HepG2 (cell line): ENCODE results near the gene GLT1D1. TPM values are rescaled to one million over a fixed set of nuclear protein-coding genes. Genes with fewer than 3 reads are reported as not detected.

Experiments used
- ATAC-seq: fragments of 200-7000 bp; cut with Tn5 transposase; 3 replicates; pipeline ENCODE4 v1.9.1; 2020; ENCODE audit warnings: mild to moderate bottlenecking, moderate library complexity
- BruUV-seq: library from RNA; stranded (reverse); fragments of 400-500 nt; replicated peaks from 2 replicates; lab custom pipeline; 2021; lab: Mats Ljungman, UMichigan
- CTCF ChIA-PET: fragments of 300-600 bp; formaldehyde crosslinking; extraction: SDS; loops from one replicate; lab custom pipeline; 2021; ENCODE audit warnings: low total read pairs, inconsistent platforms, low intra/inter-chr PET ratio; lab: Yijun Ruan, JAX
- POLR2A ChIA-PET: fragments of 350-600 bp; sonication (Branson Sonifier 250); formaldehyde crosslinking; loops from one replicate; lab custom pipeline; 2020; ENCODE audit warnings: antibody characterized with exemption, inconsistent platforms; lab: Yijun Ruan, JAX
- DNase-seq: peaks from one replicate; pipeline ENCODE4 v3.0.0-alpha.2; 2015; ENCODE audit warnings: low spot score
- FAIRE-seq: peaks from 3 replicates; lab custom pipeline; 2011; peaks lifted over from hg19 to GRCh38; lab: Jason Lieb, UNC
- H2AFZ ChIP-seq: one replicate; pipeline ENCODE4 v1.6.1; 2011; ENCODE audit warnings: low read length, inconsistent platforms
- H3K27ac ChIP-seq: fragments of 300-600 bp; 3 replicates; pipeline ENCODE4 v1.8.0; 2011; ENCODE audit warnings: mixed run types, mild to moderate bottlenecking, mixed read lengths, low read length, inconsistent platforms; ENCODE audit not compliant: insufficient read depth; ENCODE audit errors: extremely low read length
- H3K27me3 ChIP-seq, 2 experiments: fragments of 200-600 bp in 1 of 2; 2 replicates in 1 of 2; 3 replicates in 1 of 2; pipeline versions ENCODE4 v1.6.0 to v1.8.0; 2011; ENCODE audit warnings: low read length in 2 of 2, mild to moderate bottlenecking in 2 of 2, moderate library complexity in 2 of 2, inconsistent platforms in 1 of 2; ENCODE audit not compliant: insufficient read depth in 2 of 2, control insufficient read depth in 1 of 2
- H3K36me3 ChIP-seq, 2 experiments: fragments of 200-600 bp in 1 of 2; replicated peaks in 1 of 2; 2 replicates in 1 of 2; 3 replicates in 1 of 2; pipeline versions ENCODE4 v1.5.1 to v1.8.0; 2011; ENCODE audit warnings: low read length in 2 of 2, inconsistent platforms in 1 of 2; ENCODE audit not compliant: insufficient read depth in 2 of 2, control insufficient read depth in 1 of 2
- H3K4me1 ChIP-seq: 2 replicates; pipeline ENCODE4 v1.5.1; 2012; ENCODE audit warnings: low read length, inconsistent platforms; ENCODE audit not compliant: insufficient read depth
- H3K4me2 ChIP-seq: 2 replicates; pipeline ENCODE4 v1.6.0; 2011; ENCODE audit warnings: low read depth, low read length, inconsistent platforms
- H3K4me3 ChIP-seq, 3 experiments: fragments of 200-600 bp in 1 of 3; sonication (generic), shearing (Covaris generic) in 1 of 3; replicated peaks in 1 of 3; 2 replicates each; pipeline ENCODE4 v1.5.1; 2011 to 2016; ENCODE audit warnings: low read length in 3 of 3, inconsistent platforms in 2 of 3, low read depth in 2 of 3, mild to moderate bottlenecking in 2 of 3, control low read depth in 1 of 3, mixed read lengths in 1 of 3; ENCODE audit not compliant: insufficient read depth in 1 of 3
- H3K79me2 ChIP-seq: one replicate; pipeline ENCODE4 v1.6.1; 2011; ENCODE audit warnings: low read length, inconsistent platforms; ENCODE audit not compliant: insufficient read depth
- H3K9ac ChIP-seq: 2 replicates; pipeline ENCODE4 v1.6.0; 2011; ENCODE audit warnings: mild to moderate bottlenecking, low read depth, low read length, inconsistent platforms; ENCODE audit not compliant: insufficient read depth
- H3K9me3 ChIP-seq: 2 replicates; pipeline ENCODE4 v1.5.1; 2012; ENCODE audit warnings: mild to moderate bottlenecking, low read length
- H4K20me1 ChIP-seq: 2 replicates; pipeline ENCODE4 v1.6.0; 2011; ENCODE audit warnings: inconsistent platforms, mild to moderate bottlenecking, low read length, moderate library complexity; ENCODE audit not compliant: insufficient read depth
- NFYC ChIP-seq: IDR thresholded peaks from 2 replicates; pipeline ENCODE4 v1.6.1; 2016; ENCODE audit warnings: missing genetic modification reagents, missing compliant biosample characterization
- TCF12 ChIP-seq, 2 experiments: fragments of 450-650 bp in 1 of 2; sonication (generic) in 1 of 2; formaldehyde crosslinking in 1 of 2; IDR thresholded peaks; 2 replicates each; pipeline versions ENCODE4 v1.6.1 to v1.8.0; 2017 to 2022; ENCODE audit warnings: antibody characterized with exemption in 1 of 2, mild to moderate bottlenecking in 1 of 2, missing genetic modification reagents in 1 of 2, moderate library complexity in 1 of 2
- ZFP37 ChIP-seq: sonication (generic); formaldehyde crosslinking; IDR thresholded peaks from 2 replicates; pipeline ENCODE4 v1.4.0; 2020; ENCODE audit warnings: missing genetic modification reagents, borderline replicate concordance
- ZNF136 ChIP-seq: sonication (generic); formaldehyde crosslinking; IDR thresholded peaks from 2 replicates; pipeline ENCODE4 v1.8.1; 2022; ENCODE audit warnings: low read depth, mild to moderate bottlenecking, moderate library complexity, missing genetic modification reagents
- ZNF207 ChIP-seq: fragments of 450-650 bp; IDR thresholded peaks from 2 replicates; pipeline ENCODE4 v1.6.1; 2016; ENCODE audit warnings: antibody characterized with exemption, borderline replicate concordance
- ZNF562 ChIP-seq: sonication (generic); formaldehyde crosslinking; IDR thresholded peaks from 2 replicates; pipeline ENCODE4 v1.8.0; 2022; ENCODE audit warnings: missing genetic modification reagents, borderline replicate concordance
- ZSCAN29 ChIP-seq: sonication (generic); formaldehyde crosslinking; conservative IDR thresholded peaks from 2 replicates; pipeline ENCODE4 v1.4.0; 2020; ENCODE audit warnings: mild to moderate bottlenecking, missing genetic modification reagents
- WGBS: methylation state at CpG from one replicate; pipeline ENCODE4 v1.1.6; 2017; ENCODE audit warnings: low lambda C conversion rate; 5-methylcytosine and 5-hydroxymethylcytosine counted together
- in situ Hi-C: cut with HindIII; loops from 2 replicates; pipeline ENCODE4 v1.10.0; 2017; ENCODE audit warnings: low pct_unique_long_range_greater_than_20kb; ENCODE audit not compliant: extremely low pct_ligation_motif_present
- intact Hi-C: fragments of 100-400 bp; cut with micrococcal nuclease; formaldehyde crosslinking; loops from one replicate; pipeline ENCODE4 v1.10.0; 2022; ENCODE audit not compliant: unreplicated experiment
- polyA plus RNA-seq, 8 experiments: library from polyadenylated mRNA; depleted of rRNA in 3 of 8; stranded (reverse) in 7 of 8; unstranded in 1 of 8; fragments of >200 nt; fragmentation: Illumina TruSeq in 4 of 8; extraction: Trizol in 4 of 8; gene quantifications; 2 replicates each; pipeline versions ENCODE4 v1.2.1 to v1.2.3, GENCODE V29; 2011 to 2016; ENCODE audit warnings: low read depth in 4 of 8, missing spikeins in 1 of 8, mixed read lengths in 1 of 8; ENCODE audit not compliant: insufficient read depth in 1 of 8
- total RNA-seq, 5 experiments: library from RNA; depleted of rRNA; stranded (reverse); fragments of >200 nt; fragmentation: Illumina TruSeq; extraction: Trizol; gene quantifications; 2 replicates each; pipeline ENCODE4 v1.2.3, GENCODE V29; 2016; ENCODE audit warnings: low read depth in 1 of 5
- TF ChIP-seq, protein P1 (sequence below): sonication (generic); formaldehyde crosslinking; IDR thresholded peaks from 2 replicates; pipeline ENCODE4 v1.8.0; 2022; ENCODE audit warnings: missing genetic modification reagents, mild to moderate bottlenecking, moderate library complexity, borderline replicate concordance

The GLT1D1 gene
- total and polyA plus RNA-seq, 2 of the 13 experiments (the other 11 are each of a cell fraction or from before 2014, with no cell fraction given) = 0.09 to 0.17 TPM

DNA sequence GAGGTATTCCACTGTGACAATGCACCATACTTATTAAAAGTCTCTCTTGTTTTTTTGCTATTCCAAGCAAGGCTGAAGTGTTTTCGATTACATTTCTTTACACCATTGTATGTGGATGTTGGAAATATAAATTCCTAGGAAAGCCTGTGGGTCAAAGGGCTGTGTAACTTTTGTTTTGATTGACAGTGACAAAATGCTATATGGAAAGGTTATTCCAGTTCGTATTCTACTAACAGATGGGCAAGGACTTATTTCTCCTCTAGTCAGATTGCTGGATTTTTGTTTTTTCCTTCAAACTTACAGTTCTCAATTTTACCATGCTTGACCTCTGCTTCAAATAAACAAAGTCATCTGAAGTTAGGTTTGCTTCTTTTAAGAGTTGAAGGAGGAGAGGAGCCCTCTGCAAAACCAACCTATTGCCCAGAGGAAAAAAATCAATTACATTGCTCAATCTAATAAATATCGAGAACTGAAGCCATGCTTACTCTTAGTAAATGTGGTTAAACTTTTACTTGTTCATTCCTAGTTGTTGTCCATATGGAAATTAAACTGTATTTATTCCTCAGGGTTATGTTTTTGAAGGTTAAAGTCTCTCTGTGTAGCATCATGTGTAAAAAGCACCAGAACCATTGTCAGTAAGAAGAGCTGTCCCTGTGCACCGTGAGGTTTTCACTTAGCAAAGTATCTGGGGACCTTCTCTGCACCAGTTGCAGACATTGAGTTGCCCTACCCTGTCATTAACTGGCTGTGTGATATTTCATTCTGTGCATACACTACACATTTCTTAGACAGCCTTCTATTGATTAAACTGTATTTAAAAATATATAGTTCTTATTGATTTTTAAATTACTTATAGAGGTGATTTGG, 26.9 kb downstream of the GLT1D1 start:
- BruUV-seq = no TSS peak

More for the DNA sequence above, 26.9 kb downstream of the GLT1D1 start:
- H3K4me1 ChIP-seq = no peaks in the 10 kb centered on the region
- H3K27ac ChIP-seq = no peak overlapping the region
- no peak overlapping the region for H3K9ac ChIP-seq
- H3K36me3 ChIP-seq = no peaks in the 10 kb centered on the region
- H3K4me2 ChIP-seq = no peak overlapping the region
- no peak for FAIRE-seq
- no peak for ATAC-seq
- 3% methylated on average over 4 of the region's 4 CpGs for WGBS
- no peak overlapping the region for H3K4me3 ChIP-seq
- no peaks in the 10 kb centered on the region for H3K27me3 ChIP-seq
- no peaks in the 10 kb centered on the region for H3K79me2 ChIP-seq
- no peaks in the 10 kb centered on the region for H4K20me1 ChIP-seq
- no peak for DNase-seq
- no peak overlapping the region for H2AFZ ChIP-seq
- in situ Hi-C loops (no loop called here), intact Hi-C loops (no loop called here)
- peaks cover 5% of the 10 kb centered on the region; the same call in 1 of the 2 replicates for H3K9me3 ChIP-seq
- POLR2A ChIA-PET = no interaction called here
- TF ChIP-seq ZFP37 (no peak), ZSCAN29 (CRISPR knock-in tag) (no peak), TCF12 (IDR thresholded peaks at IDR 0.05) (no peak), TCF12 (CRISPR knock-in tag; IDR thresholded peaks at IDR 0.05) (no peak), ZNF207 (no peak), ZNF136 (no peak), NFYC (CRISPR knock-in tag) (no peak), ZNF562 (no peak)
- TF ChIP-seq, protein P1, sequence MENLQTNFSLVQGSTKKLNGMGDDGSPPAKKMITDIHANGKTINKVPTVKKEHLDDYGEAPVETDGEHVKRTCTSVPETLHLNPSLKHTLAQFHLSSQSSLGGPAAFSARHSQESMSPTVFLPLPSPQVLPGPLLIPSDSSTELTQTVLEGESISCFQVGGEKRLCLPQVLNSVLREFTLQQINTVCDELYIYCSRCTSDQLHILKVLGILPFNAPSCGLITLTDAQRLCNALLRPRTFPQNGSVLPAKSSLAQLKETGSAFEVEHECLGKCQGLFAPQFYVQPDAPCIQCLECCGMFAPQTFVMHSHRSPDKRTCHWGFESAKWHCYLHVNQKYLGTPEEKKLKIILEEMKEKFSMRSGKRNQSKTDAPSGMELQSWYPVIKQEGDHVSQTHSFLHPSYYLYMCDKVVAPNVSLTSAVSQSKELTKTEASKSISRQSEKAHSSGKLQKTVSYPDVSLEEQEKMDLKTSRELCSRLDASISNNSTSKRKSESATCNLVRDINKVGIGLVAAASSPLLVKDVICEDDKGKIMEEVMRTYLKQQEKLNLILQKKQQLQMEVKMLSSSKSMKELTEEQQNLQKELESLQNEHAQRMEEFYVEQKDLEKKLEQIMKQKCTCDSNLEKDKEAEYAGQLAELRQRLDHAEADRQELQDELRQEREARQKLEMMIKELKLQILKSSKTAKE (CRISPR knock-in tag) = no peak
- CTCF ChIA-PET = no interaction called here
